Activated CD4-positive, alpha-beta memory T cell treated with anti-CD3 and anti-CD28 coated beads, Interleukin-2, amount 10 ng/mL, durations not matched to agents 7 days and 5 days (primary cell): ENCODE data around the gene RASSF5. TPM values are rescaled to one million over a fixed set of nuclear protein-coding genes. Genes with fewer than 3 reads are reported as not detected.

Source experiments
- CTCF ChIA-PET: fragments of 350-600 bp; sonication (Branson Sonifier 250); formaldehyde crosslinking; loops from one replicate; lab custom pipeline; 2021; ENCODE audit warnings: antibody characterized with exemption, inconsistent platforms; lab: Charles Lee
- POLR2A ChIA-PET: fragments of 350-600 bp; sonication (Branson Sonifier 250); formaldehyde crosslinking; loops from one replicate; lab custom pipeline; 2021; ENCODE audit warnings: antibody characterized with exemption; lab: Charles Lee
- DNase-seq: peaks from one replicate; pipeline ENCODE4 v3.0.0-alpha.2; 2020
- H3K27ac Mint-ChIP-seq: one replicate; pipeline ENCODE4 v1.8.0; 2021; ENCODE audit warnings: mild to moderate bottlenecking, mixed read lengths
- H3K27me3 Mint-ChIP-seq: one replicate; pipeline ENCODE4 v1.8.0; 2021; ENCODE audit warnings: mixed read lengths
- H3K36me3 Mint-ChIP-seq: one replicate; pipeline ENCODE4 v1.8.0; 2021; ENCODE audit warnings: low read depth, mixed read lengths
- H3K4me1 Mint-ChIP-seq: one replicate; pipeline ENCODE4 v1.8.0; 2021; ENCODE audit warnings: mixed read lengths
- H3K4me3 Mint-ChIP-seq: one replicate; pipeline ENCODE4 v1.8.0; 2021; ENCODE audit warnings: mild to moderate bottlenecking, mixed read lengths
- H3K9me3 Mint-ChIP-seq: one replicate; pipeline ENCODE4 v1.8.0; 2021; ENCODE audit warnings: mixed read lengths
- total RNA-seq, 2 experiments: library from RNA; stranded (reverse); gene quantifications; one replicate each; pipeline ENCODE4 v1.2.3, GENCODE V29; 2021

The RASSF5 gene
- total RNA-seq, 2 experiments from 2014 or later, result 213 to 216 TPM

GRCh38 chr1:206500046-206500445 lies 7.3 kb upstream of the RASSF5 start:
- ChIA-PET CTCF (interaction anchor here (1.0 kb wide), 1 partner anchor 21 kb away, joined by 3 read pairs; no protein-coding TSS in a partner anchor), POLR2A (interaction anchor here (1.9 kb wide), 1 partner anchor 9 kb away, joined by 6 read pairs; no protein-coding TSS in a partner anchor)
- H3K9me3 Mint-ChIP-seq, result no peaks in the 10 kb centered on the region

DNA sequence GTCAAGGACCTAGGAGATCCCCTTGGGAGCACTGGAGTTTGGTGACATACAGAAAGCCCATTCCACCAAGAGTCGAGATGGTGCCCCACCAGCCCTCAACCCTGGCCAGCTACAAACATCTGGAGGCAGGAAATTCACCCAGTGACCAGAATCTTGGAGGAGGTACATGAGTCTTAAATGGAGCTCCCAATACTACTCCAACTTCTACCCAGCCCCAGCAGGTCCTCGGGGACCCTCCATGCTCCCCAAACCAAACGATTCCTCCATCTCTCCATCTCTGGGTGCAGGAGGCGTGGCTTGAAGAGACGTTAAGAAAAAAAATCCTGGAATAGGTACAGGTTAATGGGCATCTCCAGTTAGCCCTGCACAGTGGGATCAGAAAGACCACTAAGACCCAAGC lies 5.5 kb upstream of the RASSF5 start:
- CTCF ChIA-PET, result interaction anchor here (1.1 to 1.8 kb wide), 3 partner anchors 12 to 133 kb away, joined by 3 to 6 read pairs (median 3); partner anchors contain the start of gene DYRK3
- H3K9me3 Mint-ChIP-seq, result no peaks in the 10 kb centered on the region

More at GRCh38 chr1:206500046-206500445, 7.3 kb upstream of the RASSF5 start:
- no peaks in the 10 kb centered on the region for H3K27me3 Mint-ChIP-seq
- no peak for DNase-seq
- H3K27ac Mint-ChIP-seq, result no peak overlapping the region
- peaks cover 34% of the 10 kb centered on the region for H3K36me3 Mint-ChIP-seq
- peaks cover 32% of the 10 kb centered on the region for H3K4me1 Mint-ChIP-seq
- no peak overlapping the region for H3K4me3 Mint-ChIP-seq

GRCh38 chr1:206502403-206502802 lies 4.9 kb upstream of the RASSF5 start:
- DNase-seq, result no peak
- H3K9me3 Mint-ChIP-seq, result no peaks in the 10 kb centered on the region
- ChIA-PET POLR2A (interaction anchor here (2.2 to 2.3 kb wide), 3 partner anchors 9 to 61 kb away, joined by 6 to 8 read pairs (median 7); no protein-coding TSS in a partner anchor), CTCF (interaction anchor here (1.3 to 1.8 kb wide), 3 partner anchors 12 to 162 kb away, joined by 3 to 6 read pairs (median 6); no protein-coding TSS in a partner anchor)
- peaks cover 41% of the 10 kb centered on the region for H3K4me1 Mint-ChIP-seq
- peaks cover 17% of the 10 kb centered on the region for H3K36me3 Mint-ChIP-seq
- H3K27me3 Mint-ChIP-seq, result peaks cover 8% of the 10 kb centered on the region
- H3K27ac Mint-ChIP-seq, result no peak overlapping the region
- no peak overlapping the region for H3K4me3 Mint-ChIP-seq

More for the DNA sequence above, 5.5 kb upstream of the RASSF5 start:
- Mint-ChIP-seq H3K27ac (no peak overlapping the region), H3K4me1 (peaks cover 41% of the 10 kb centered on the region), H3K4me3 (no peak overlapping the region), H3K36me3 (peaks cover 21% of the 10 kb centered on the region), H3K27me3 (peaks cover 8% of the 10 kb centered on the region)
- POLR2A ChIA-PET, result interaction anchor here (2.2 to 2.3 kb wide), 3 partner anchors 8 to 62 kb away, joined by 6 to 8 read pairs (median 7); no protein-coding TSS in a partner anchor
- DNase-seq, result no peak

GRCh38 chr1:206502812-206503211 lies 4.5 kb upstream of the RASSF5 start:
- Mint-ChIP-seq H3K27me3 (peaks cover 9% of the 10 kb centered on the region), H3K4me1 (peaks cover 41% of the 10 kb centered on the region), H3K27ac (no peak overlapping the region), H3K9me3 (no peaks in the 10 kb centered on the region), H3K4me3 (no peak overlapping the region), H3K36me3 (peaks cover 17% of the 10 kb centered on the region)
- ChIA-PET POLR2A (interaction anchor here (1.2 to 2.3 kb wide), 4 partner anchors 9 to 61 kb away, joined by 6 to 8 read pairs (median 6); no protein-coding TSS in a partner anchor), CTCF (interaction anchor here (0.9 to 1.8 kb wide), 4 partner anchors 13 to 161 kb away, joined by 3 to 6 read pairs (median 4); no protein-coding TSS in a partner anchor)
- no peak for DNase-seq

DNA sequence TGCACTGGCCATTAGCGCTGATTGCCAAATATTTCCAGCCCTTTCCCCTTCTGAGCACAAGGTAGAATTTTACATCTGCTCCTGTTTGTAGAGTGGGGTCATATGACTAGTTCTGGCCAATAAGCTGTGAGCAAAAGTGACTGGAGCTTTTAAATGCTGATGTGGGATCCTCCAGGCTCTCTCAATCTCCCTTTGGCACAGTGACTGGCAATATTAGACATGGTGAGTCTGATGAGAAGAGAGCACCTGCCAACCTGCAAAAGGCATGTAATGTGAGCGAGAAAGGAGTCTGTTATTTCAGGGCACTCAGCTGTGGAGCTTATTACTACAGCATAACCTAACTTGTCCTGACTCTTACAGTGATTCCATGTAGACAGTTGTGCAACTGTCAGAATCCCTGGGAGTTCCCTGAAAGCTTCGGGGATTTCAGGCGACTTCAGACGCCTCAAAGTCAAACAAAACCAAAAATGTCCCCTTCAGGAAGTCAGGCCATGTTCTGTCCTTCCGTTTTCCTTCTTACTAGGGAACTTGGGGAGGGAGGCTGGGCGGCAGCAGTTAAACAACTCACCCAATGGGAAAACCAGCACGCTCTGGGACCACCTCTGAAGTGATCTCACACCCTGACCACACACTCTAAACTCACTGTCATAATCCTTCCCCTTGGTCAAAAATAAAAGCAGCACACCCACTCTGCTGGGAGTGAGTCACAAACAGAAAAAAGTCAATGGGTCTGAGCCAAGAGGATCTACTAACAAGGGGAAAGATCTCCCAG lies 3.6 kb upstream of the RASSF5 start:
- H3K27ac Mint-ChIP-seq, result peak overlapping the region; percentile 51
- H3K4me3 Mint-ChIP-seq, result no peak overlapping the region
- peaks cover 48% of the 10 kb centered on the region for H3K4me1 Mint-ChIP-seq
- peaks cover 7% of the 10 kb centered on the region for H3K36me3 Mint-ChIP-seq
- H3K27me3 Mint-ChIP-seq, result peaks cover 18% of the 10 kb centered on the region
- ChIA-PET POLR2A (interaction anchor here (1.2 to 2.3 kb wide), 6 partner anchors 9 to 76 kb away, joined by 3 to 8 read pairs (median 6); no protein-coding TSS in a partner anchor), CTCF (interaction anchor here (0.6 to 1.3 kb wide), 8 partner anchors 24 to 160 kb away, joined by 3 to 6 read pairs (median 4); partner anchors contain the start of gene EIF2D)
- no peaks in the 10 kb centered on the region for H3K9me3 Mint-ChIP-seq
- peak; percentile 49 for DNase-seq

DNA sequence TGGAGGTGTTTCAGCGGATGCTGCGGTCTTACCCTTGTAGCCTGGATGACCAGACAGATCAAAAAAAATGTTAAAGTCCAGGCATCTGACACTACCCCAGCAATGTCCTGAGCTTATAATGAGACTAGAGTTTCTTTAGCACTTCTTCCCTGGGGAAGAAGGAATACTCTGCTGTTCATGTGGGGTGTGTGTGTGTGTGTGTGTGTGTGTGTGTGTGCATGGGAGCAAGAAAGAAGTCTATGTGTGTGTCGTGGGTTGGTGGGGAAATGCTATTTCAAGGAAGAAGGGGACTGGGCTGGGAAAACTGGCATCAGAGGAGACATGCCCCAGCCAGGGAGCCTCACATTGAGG lies 3.0 kb upstream of the RASSF5 start:
- Mint-ChIP-seq H3K27ac (peak overlapping the region; percentile 51), H3K9me3 (no peaks in the 10 kb centered on the region), H3K4me3 (no peak overlapping the region), H3K36me3 (peaks cover 4% of the 10 kb centered on the region), H3K4me1 (peaks cover 48% of the 10 kb centered on the region), H3K27me3 (peaks cover 24% of the 10 kb centered on the region)
- POLR2A ChIA-PET, result interaction anchor here (1.3 to 2.3 kb wide), 5 partner anchors 9 to 76 kb away, joined by 3 to 8 read pairs (median 6); no protein-coding TSS in a partner anchor
- DNase-seq, result no peak
- CTCF ChIA-PET, result interaction anchor here (0.8 to 1.3 kb wide), 4 partner anchors 14 to 108 kb away, joined by 3 to 6 read pairs (median 4); partner anchors contain the start of gene EIF2D

GRCh38 chr1:206505702-206506355 lies 1.5 kb upstream of the RASSF5 start:
- CTCF ChIA-PET, result interaction anchor here (0.6 to 2.4 kb wide), 7 partner anchors 10 to 158 kb away, joined by 3 to 14 read pairs (median 3); partner anchors contain the start of gene EIF2D
- peaks cover 4% of the 10 kb centered on the region for H3K36me3 Mint-ChIP-seq

DNA sequence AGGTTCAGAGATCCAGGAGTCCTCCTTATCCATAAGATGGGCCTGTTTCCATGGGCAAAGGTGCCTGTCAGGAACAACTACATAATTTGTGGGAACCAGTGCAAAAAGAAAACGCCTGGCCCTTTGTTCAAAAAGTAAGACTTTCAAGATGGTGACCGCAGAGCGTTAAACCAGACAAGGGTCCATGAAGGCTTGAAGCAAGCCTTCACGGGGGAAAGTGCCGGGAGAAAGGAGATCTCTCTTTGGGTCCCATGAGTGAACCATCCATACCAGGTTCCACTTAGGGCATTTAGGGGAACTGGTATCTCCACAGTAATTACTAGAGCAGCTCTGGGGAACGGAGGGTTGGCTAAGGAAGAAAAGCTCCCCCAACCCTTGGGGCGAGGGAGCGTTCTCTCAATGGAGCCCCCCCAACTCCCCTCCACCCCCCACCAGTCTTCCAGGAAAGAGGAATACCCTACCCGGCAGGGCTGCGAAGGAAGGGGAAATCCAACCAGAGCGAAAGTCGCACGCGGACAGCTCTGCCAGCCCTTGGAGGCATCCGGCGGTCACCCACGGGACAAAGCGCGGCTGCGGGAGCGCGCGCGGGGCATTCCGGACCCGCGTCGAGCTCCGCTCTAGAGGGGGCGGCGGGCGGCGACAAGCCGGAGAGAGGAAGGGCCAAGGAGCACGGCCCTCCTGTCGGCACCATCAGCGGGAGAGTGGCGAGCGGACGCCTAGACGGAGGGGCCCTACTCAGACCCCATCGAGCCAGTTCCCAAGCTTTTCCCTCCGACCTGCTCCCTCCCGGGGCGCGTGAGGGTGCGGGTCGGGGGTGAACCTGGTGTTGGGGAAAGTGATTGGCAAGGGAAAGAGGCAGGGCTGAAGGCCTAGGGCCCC lies 687 bp upstream of the RASSF5 start:
- Mint-ChIP-seq H3K4me1 (peaks cover 50% of the 10 kb centered on the region), H3K36me3 (peaks cover 4% of the 10 kb centered on the region), H3K9me3 (no peaks in the 10 kb centered on the region), H3K27me3 (peaks cover 38% of the 10 kb centered on the region), H3K4me3 (peak overlapping the region; percentile 67), H3K27ac (no peak overlapping the region)
- CTCF ChIA-PET, result interaction anchor here (0.6 to 2.4 kb wide), 11 partner anchors 9 to 406 kb away, joined by 3 to 14 read pairs (median 3); partner anchors contain the start of gene EIF2D
- POLR2A ChIA-PET, result interaction anchor here (0.7 to 2.7 kb wide), 17 partner anchors 9 to 178 kb away, joined by 3 to 12 read pairs (median 5); partner anchors contain the start of gene IKBKE
- peak; percentile 27 for DNase-seq

More at GRCh38 chr1:206505702-206506355, 1.5 kb upstream of the RASSF5 start:
- Mint-ChIP-seq H3K27ac (no peak overlapping the region), H3K27me3 (peaks cover 38% of the 10 kb centered on the region), H3K4me3 (peak overlapping the region; percentile 67), H3K9me3 (no peaks in the 10 kb centered on the region), H3K4me1 (peaks cover 50% of the 10 kb centered on the region)
- POLR2A ChIA-PET, result interaction anchor here (0.7 to 2.7 kb wide), 11 partner anchors 12 to 177 kb away, joined by 3 to 12 read pairs (median 6); partner anchors contain the start of gene IKBKE
- no peak for DNase-seq

- no peaks in the 10 kb centered on the region for H3K9me3 Mint-ChIP-seq
- H3K27me3 Mint-ChIP-seq, result peaks cover 38% of the 10 kb centered on the region
- ChIA-PET CTCF (interaction anchor here (1.1 to 1.8 kb wide), 2 partner anchors 29 kb away, joined by 3 to 4 read pairs; no protein-coding TSS in a partner anchor), POLR2A (interaction anchor here (2.7 kb wide), 1 partner anchor 14 kb away, joined by 12 read pairs; no protein-coding TSS in a partner anchor)
- H3K27ac Mint-ChIP-seq, result no peak overlapping the region
- DNase-seq, result no peak
- H3K4me1 Mint-ChIP-seq, result peaks cover 45% of the 10 kb centered on the region
- H3K4me3 Mint-ChIP-seq, result peak overlapping the region; percentile 56
- no peaks in the 10 kb centered on the region for H3K36me3 Mint-ChIP-seq
Observed at GRCh38 chr1:206508130-206508889, 979 bp downstream of the RASSF5 start.

DNA sequence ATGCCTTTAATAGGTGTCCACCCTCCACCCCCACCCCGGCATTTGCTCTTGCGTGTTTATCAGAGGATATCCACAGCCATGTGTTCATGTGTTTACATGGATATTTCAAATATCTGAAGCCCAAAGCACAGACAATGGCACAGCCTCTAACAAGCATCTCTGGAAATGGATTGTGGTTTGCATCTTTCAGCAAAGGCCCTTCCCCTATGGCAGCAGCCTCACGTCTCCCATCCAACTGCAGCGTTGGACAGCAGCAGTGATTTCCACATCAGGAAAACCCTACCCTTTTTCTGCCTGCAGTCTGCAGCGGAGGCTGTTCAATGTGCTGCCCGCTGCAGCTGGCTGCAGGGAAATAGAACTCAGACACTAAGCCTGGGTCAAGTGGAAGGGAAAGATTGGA lies 1.6 kb downstream of the RASSF5 start:
- no peak overlapping the region for H3K27ac Mint-ChIP-seq
- no peaks in the 10 kb centered on the region for H3K36me3 Mint-ChIP-seq
- DNase-seq, result no peak
- H3K27me3 Mint-ChIP-seq, result peaks cover 38% of the 10 kb centered on the region
- H3K9me3 Mint-ChIP-seq, result no peaks in the 10 kb centered on the region
- H3K4me1 Mint-ChIP-seq, result peaks cover 38% of the 10 kb centered on the region
- H3K4me3 Mint-ChIP-seq, result no peak overlapping the region
- CTCF ChIA-PET, result interaction anchor here (1.8 kb wide), 1 partner anchor 29 kb away, joined by 4 read pairs; no protein-coding TSS in a partner anchor
- POLR2A ChIA-PET, result no interaction called here
